HG02870 (cell line): ENCODE data around the gene PEX14.

ENCODE experiments used
- ATAC-seq: cut with Tn5 transposase; IDR thresholded peaks from one replicate; pipeline ENCODE4 v1.9.1; 2021; ENCODE audit warnings: mild to moderate bottlenecking, moderate library complexity; ENCODE audit not compliant: unreplicated experiment

PEX14 gene

GRCh38 chr1:10659646-10660540 is 185.1 kb downstream of the PEX14 start:
- ATAC-seq = no peak

DNA sequence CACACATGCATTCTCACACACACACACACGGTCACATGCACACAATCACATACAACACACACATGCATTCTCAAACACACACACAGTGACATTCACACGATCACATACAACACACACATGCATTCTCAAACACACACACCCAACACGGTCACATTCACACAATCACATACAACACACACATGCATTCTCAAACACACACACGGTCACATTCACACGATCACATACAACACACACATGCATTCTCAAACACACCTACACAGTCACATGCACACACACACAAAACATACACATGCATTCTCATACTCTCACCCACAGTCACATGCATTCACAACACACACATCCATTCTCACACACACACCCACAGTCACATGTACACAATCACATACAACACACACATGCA is 186.7 kb downstream of the PEX14 start:
- no peak for ATAC-seq

GRCh38 chr1:10662090-10662688 is 187.4 kb downstream of the PEX14 start:
- no peak for ATAC-seq

GRCh38 chr1:10662824-10663677 is 188.3 kb downstream of the PEX14 start:
- ATAC-seq = no peak

DNA sequence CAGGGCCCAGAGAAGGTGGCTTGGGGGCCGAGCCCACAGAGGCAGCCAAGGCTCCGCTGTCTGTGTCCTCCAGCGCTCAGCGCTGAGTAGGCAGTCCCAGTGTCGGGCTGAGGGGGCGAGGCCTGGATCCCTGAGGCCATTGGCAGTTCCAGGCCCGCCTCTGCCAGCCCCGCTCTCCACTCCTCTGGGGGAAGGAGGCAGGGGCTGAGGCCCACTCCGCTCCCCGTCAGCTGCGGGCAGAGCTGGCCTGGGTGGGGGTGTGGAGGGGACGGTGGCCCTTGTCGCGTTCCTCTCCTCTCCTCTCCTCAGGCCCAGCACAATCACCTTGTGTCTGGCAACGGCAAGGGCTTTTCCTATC is 188.9 kb downstream of the PEX14 start:
- ATAC-seq = no peak

GRCh38 chr1:10664251-10664650 is 189.5 kb downstream of the PEX14 start:
- ATAC-seq = no peak

DNA sequence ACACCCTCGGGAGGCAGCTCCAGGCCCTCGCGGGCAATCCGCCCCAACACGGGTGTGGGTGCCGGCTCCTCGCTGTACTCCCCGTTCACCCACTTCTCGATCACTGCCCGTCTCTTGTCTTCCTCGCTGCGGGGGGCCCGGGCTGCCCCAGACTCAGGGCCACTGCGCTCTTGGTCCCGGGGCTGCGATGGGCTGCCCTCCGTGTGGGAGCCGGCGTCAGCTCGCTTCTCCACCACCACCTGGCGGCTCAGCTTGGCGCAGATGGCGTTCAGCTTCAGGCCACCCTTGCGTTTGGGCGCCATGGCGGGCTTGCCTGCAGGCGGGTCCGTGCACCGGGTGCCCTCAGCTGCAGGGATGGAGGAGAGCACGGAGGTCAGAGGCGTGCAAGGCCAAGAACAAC is 190.5 kb downstream of the PEX14 start:
- no peak for ATAC-seq

DNA sequence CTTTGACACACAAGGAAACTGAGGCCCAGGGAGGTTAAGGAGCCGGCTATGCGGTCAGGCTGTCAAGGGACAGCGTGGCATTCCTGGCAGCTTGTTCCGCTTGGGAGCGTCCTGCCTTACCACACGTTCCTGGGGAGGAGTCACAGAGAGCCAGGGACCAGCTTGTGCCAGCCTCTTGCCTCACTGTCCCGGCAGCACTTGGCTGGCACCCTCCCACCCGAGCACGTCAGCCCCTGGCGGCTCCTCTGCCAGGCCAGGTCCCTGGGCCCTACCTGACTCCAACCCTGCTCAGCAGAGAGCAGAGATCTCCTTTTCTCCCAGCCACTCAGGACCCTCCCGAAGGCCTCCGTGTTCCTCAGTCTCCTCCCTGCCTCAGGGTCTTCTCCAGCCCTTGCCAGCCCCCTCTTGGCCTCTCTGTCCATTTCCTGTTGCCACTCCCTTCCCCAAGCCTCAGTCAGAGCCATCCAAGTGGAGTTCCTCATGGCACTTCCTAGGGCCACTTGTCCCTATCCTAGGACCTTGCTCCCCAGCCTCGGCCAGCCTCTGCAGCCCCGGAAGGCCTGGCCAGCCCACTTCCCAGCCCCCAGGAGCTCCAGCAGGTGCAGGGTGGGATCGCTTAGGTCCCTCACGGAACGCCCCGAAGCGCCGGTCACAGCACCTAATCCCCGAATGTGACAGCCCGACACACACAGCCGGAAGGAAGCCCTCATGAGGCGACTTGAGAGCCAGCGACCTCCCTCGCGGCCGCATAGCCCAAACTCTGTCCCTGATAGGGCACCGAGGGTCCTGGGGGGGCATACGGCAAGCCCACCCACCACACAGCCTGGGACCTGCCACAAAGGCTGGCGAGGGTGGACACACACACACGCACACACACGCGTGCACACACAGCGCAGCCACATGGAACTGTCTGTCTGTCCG is 191.4 kb downstream of the PEX14 start:
- ATAC-seq = no peak

GRCh38 chr1:10667861-10668761 is 193.4 kb downstream of the PEX14 start:
- no peak for ATAC-seq

- ATAC-seq = no peak
Measured at GRCh38 chr1:10669570-10669969, 194.8 kb downstream of the PEX14 start.

DNA sequence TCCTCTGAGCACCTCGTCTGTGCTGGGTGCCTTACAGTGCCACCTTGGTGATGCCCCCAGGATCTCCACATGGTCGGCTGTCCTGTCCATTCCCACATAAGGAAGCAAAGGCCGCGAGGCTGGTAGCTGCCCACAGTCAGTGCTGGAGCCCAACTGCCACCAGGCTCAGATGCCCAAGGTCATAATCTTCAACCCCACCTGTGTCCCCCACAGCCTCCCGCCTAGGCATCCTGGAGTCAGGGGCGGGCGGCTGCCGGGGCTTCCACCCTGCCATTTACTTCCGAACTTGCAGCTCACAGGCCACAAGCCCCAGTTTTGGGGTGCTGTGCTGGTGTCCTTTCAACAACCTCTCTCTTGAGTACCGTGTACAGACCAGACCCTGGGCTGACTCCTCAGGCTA is 195.4 kb downstream of the PEX14 start:
- no peak for ATAC-seq

DNA sequence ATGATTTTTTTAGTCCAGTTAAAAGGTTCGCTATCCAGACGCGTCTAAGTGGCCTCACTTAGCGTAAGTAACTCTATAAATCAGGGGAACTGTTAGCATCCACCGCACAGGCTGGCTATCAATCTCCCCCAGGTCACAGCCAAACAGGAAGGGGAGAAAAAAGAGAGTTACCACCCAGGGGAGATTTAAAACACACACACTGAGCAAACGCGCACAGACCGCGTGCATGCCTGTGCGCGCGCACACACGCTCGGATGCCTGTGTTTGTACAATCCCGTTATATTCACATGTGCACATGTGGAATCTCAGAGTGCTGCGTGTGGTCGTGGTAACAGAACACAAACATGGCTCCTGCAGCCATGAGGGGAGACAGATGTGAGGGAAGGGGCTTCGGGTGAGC is 196.3 kb downstream of the PEX14 start:
- no peak for ATAC-seq

- no peak for ATAC-seq
Measured at GRCh38 chr1:10671622-10672342, 197.0 kb downstream of the PEX14 start.

DNA sequence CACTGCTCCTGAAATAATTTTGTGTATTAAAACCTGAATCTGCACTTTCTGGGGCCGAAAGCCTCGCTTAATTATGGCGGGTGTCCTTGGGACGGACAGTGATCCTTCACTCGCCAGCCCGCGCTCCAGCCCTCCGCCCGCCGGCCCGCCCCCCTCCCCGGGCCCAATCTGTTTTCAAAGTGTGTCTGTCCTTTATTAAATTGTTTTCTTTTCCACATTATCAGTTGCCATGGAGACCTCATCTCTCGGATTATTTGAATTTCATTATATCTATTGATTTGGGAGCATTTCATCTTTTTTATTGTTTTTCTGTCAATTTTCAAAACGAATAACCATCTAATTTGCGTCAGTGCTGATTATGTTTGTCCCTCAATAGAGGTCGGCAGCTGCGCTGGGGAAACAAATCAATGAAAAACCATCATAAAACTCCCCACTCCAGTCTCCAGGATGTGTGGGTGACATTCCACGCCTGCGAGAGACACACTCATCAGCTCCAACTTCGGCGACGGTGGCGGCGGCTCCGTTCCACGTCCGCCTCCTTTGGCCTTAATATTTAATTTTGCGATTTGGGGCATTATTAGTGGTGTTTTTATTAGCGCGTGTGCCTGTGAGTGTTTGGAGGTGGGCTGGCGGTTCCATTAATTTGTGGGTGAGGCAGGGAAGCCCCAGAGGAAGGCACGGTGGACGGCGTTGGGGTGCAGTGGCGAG is 197.7 kb downstream of the PEX14 start:
- no peak for ATAC-seq

DNA sequence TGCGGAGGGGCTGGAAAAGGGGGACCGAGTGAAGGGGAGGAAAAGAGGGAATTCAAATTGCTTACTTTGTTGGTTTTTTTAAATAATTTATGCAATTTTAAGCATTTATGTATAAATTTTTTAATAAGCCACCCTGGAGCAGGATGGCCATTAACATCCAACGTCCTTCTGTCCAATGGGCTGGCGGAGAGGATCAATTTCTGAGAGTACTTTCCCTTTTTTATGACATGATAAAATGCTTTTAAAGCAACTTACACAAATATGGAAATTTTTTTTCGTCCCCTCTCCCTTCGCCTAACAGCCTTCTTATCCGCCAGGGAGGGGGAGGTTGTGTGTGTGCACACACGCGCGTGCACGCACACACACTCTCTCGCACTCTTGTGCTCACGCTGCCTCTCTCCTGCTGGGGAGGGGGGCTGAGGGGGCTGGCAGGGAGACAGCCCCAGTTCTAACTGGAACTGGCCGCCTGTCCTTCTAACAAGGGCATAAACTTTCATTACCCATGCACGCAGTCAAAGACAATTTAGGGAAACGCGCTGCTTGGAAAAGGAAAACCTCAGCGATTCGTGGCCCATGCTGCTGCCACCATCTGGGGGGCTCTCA is 198.5 kb downstream of the PEX14 start:
- ATAC-seq = no peak

DNA sequence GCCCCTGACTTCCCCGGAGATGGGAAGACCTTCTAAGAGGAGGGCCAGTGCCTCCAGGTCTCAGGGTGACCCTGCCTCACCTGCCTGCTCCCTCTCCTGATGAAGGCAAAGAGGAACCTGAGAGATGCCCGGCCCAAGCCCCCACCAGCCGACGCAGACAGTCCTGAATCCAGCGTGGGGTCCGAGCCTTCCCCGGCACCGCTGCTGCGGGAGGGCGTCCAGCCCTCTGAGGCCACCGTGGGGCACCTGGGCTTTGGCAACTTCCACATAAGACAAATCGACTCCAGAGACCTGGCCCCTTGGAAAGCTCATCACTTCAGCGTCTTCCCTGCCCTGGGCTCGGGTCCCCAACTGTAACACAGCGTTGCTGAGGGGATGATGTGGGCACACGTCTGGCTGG is 199.5 kb downstream of the PEX14 start:
- no peak for ATAC-seq

- ATAC-seq = no peak
Measured at GRCh38 chr1:10674700-10675609, 200.2 kb downstream of the PEX14 start.
